GM19438 (cell line): ENCODE results near the gene TYW1B.
"Not testable (repeated sequence)": the region's sequence is repeated elsewhere in the genome, so short reads cannot be mapped to it uniquely, and the experiment has no call there.

Source experiments
- ATAC-seq: cut with Tn5 transposase; IDR thresholded peaks from one replicate; pipeline ENCODE4 v1.9.1; 2021; ENCODE audit warnings: low read depth; ENCODE audit not compliant: unreplicated experiment

The TYW1B gene

GRCh38 chr7:72635273-72635908 lies 192.6 kb downstream of the TYW1B start:
- not testable (repeated sequence) for ATAC-seq

GRCh38 chr7:72632765-72633292 lies 195.2 kb downstream of the TYW1B start:
- not testable (repeated sequence) for ATAC-seq

GRCh38 chr7:72628375-72628774 lies 199.6 kb downstream of the TYW1B start:
- ATAC-seq, result not testable (repeated sequence)

GRCh38 chr7:72626428-72627011 lies 201.5 kb downstream of the TYW1B start:
- not testable (repeated sequence) for ATAC-seq

GRCh38 chr7:72625721-72626423 lies 202.1 kb downstream of the TYW1B start:
- not testable (repeated sequence) for ATAC-seq

- no peak for ATAC-seq
Measured at GRCh38 chr7:72622532-72622931, 205.5 kb downstream of the TYW1B start.

- ATAC-seq, result not testable (repeated sequence)
Measured at GRCh38 chr7:72621761-72622187, 206.2 kb downstream of the TYW1B start.

- not testable (repeated sequence) for ATAC-seq
Measured at GRCh38 chr7:72620923-72621322, 207.1 kb downstream of the TYW1B start.

GRCh38 chr7:72618435-72619180 lies 209.4 kb downstream of the TYW1B start:
- ATAC-seq, result not testable (repeated sequence)

GRCh38 chr7:72609761-72610160 lies 218.2 kb downstream of the TYW1B start:
- ATAC-seq, result not testable (repeated sequence)

GRCh38 chr7:72607988-72608387 lies 220.0 kb downstream of the TYW1B start:
- ATAC-seq, result not testable (repeated sequence)

- ATAC-seq, result not testable (repeated sequence)
Measured at GRCh38 chr7:72605863-72606431, 222.1 kb downstream of the TYW1B start.

GRCh38 chr7:72604771-72605611 lies 223.0 kb downstream of the TYW1B start:
- not testable (repeated sequence) for ATAC-seq

- not testable (repeated sequence) for ATAC-seq
Measured at GRCh38 chr7:72603476-72603875, 224.5 kb downstream of the TYW1B start.

GRCh38 chr7:72603073-72603472 lies 224.9 kb downstream of the TYW1B start:
- no peak for ATAC-seq

GRCh38 chr7:72601683-72602082 lies 226.3 kb downstream of the TYW1B start:
- not testable (repeated sequence) for ATAC-seq

GRCh38 chr7:72590023-72590422 lies 238.0 kb downstream of the TYW1B start:
- not testable (repeated sequence) for ATAC-seq

- not testable (repeated sequence) for ATAC-seq
Measured at GRCh38 chr7:72587267-72587666, 240.7 kb downstream of the TYW1B start.

GRCh38 chr7:72584576-72584975 lies 243.4 kb downstream of the TYW1B start:
- ATAC-seq, result not testable (repeated sequence)
